Endothelial cell of hepatic sinusoid (primary cell): ENCODE data around the gene B3GAT1.

Experiments used
- in situ Hi-C: cut with HindIII; loops from 2 replicates; pipeline ENCODE4 v1.10.0; 2017; ENCODE audit warnings: low sequenced_read_pairs

B3GAT1 gene

GRCh38 chr11:134392953-134393615 is 19.0 kb downstream of the B3GAT1 start:
- in situ Hi-C loops: loop anchor here (5.0 kb wide), 1 partner anchor 106 kb away; no protein-coding TSS in a partner anchor

- in situ Hi-C loops: loop anchor here (5.0 kb wide), 1 partner anchor 104 kb away; no protein-coding TSS in a partner anchor
Measured at GRCh38 chr11:134391656-134392055, 20.4 kb downstream of the B3GAT1 start.

DNA sequence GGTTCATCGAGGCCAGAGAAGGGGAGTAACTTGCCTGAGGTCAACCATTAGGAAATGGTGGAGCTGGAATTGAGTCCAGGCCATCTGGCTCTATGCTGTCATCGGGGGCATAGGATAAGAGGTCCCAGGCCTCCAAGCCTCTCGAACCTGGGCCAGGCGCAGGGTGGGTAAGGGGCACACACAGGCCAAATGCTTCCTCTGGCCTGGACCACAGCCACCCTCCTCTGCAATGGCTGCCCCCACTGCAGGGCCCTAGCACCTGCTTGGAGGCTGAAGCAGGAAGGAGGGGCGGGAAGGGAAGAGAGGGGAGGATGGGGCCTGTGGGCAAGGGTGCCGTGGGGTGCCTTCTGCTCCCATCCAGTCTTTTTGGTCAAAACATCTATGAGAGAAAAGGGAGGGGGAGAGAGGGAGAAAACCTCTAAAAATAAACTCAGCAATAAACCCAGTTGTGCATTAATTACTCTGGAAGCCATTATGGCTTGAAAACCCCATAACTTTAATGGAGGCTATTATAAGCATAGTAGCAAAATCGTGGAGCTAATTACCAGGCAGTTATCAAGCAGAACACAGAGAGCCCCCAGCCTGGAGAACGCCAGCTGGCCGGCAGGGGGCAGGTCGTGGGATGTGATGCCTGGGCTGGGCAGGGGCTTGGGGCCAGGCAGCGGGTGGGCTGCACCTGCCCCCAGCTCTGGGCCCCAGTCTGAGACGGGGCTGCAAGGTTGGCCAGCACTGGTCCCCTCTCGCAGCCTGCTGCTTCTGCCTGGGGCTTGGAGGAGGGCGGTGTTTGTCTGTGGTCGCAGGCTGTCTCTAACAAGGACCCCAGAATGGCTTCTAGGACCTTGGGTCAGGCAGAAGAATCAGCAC is 21.1 kb downstream of the B3GAT1 start:
- in situ Hi-C loops: loop anchor here (5.0 kb wide), 1 partner anchor 104 kb away; no protein-coding TSS in a partner anchor

DNA sequence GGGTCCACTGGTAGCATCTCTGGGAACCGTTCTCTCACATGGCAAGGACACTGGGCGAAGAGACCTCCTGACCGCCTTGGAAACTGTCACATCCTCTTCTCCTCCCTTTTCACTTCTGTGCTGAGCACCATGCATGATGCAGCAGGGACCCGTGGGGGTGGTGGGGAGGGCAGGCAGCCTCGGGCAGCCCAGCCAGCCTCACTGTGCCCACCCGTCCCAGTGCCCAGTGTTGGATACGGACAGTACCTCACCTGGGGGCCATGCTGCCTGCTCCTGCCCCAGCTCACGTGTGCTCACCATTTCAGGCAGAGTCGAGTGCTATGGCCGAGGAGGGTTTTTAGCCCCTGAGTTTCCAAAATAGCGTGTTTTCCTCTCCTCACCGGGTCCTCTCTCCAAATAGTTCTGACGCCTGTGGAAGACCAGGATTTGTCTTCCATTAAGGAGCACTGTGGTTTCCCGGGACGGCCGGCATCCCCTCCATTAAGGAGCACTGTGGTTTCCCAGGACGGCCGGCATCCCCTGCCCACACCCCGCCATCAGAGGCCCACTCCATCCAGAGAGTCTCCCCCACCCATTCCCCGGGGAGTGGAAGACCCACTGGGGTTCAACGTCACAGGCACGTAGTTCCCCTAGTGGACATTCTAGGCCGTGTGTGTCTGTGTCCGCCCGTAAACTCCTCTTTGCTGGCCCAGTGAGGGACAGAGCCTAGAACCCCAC is 22.4 kb downstream of the B3GAT1 start:
- in situ Hi-C loops: loop anchor here (5.0 kb wide), 1 partner anchor 102 kb away; no protein-coding TSS in a partner anchor

DNA sequence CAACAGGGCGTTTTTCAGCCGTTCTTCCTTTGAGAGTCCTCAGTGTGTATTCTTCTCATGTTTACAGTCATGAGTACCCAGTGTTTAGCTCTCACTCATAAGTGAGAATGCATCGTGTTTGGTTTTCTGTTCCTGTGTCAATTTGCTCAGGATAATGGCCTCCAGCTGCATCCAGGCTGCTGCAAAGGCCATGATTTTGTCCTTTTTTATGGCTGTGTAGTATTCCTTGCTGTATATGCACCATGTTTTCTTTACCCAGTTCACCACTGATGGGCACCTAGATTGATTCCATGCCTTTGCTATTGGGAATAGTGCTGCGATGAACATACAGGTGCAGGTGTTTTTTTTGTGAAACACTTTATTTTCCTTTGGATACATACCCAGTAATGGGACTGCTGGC is 23.5 kb downstream of the B3GAT1 start:
- in situ Hi-C loops: no loop called here

DNA sequence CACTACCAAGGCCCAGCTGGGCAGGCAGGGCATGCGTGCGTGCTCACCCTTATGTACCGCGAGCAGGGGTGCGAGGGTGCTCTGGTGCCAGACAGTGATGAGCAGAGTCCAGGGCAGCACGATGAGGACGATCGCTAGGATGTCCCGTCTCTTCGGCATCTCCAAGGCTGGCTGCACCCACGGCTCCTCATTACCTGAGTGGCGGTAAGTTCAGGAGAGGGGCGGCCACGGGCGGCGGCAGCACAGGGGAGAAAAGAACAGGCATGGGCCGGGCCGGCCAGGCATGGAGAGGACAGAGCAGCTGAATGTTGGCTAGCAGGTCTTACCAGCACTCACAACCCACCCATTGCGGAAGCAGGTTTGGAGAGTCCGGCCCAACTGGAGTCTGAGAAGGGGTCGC is 24.5 kb downstream of the B3GAT1 start:
- in situ Hi-C loops: no loop called here

- in situ Hi-C loops: no loop called here
Measured at GRCh38 chr11:134386945-134387344, 25.1 kb downstream of the B3GAT1 start.

DNA sequence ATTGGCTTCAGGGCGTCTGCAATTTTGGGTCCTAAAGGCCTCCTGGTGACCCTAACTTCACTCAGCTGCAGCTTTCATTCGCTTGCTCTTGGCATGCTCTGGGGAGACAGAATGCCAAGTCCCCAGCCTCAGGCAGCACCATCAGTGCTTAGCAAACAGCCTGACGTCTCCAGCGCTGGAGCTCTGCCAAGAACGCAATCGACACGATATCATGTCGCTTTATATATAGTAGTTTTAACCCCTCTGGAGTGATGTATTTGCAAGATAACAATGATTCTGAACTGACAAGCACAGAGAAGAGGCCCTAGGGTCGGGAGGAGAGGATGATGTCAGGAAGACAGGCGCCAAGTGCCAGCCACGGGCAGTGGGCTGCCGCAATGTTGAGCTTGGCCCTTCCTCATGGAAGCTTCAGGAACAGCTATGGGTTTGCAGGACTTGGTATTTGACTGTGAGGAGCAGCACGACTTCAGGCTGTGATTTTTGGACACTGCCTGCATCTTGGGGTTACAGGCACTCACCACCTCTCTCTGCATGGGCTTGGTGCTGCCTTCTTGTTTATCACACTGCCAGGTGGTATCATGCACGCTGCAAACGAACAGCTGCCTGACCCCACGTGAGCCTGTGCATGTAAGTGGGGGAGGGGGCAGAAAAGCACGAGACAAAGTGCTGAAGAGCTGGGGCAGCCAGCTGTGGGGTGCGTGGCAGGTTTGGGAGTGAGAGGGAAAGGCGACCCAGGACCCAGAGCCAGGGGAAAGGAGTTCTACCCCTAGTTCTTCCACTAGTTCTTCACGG is 26.1 kb downstream of the B3GAT1 start:
- in situ Hi-C loops: no loop called here

DNA sequence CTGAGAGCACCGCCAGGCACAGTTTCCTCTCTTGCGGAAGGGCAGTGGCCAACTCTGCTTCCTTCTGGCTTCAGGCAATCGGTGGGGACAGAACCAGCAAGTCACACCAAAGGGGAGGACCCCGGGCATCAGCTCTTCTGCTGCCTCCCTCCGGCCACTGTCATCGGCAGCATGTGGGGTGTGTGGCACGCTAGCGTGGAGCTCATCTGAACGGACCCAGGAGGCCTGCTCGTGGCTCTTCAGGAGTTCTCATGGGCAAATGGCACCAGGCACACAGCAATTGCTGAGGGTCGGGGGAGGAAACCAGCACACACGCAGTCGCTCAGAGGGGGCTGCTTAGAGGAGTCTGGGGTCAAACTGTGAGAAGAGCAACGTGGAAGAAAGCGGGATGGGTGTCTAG is 26.9 kb downstream of the B3GAT1 start:
- in situ Hi-C loops: no loop called here

- in situ Hi-C loops: no loop called here
Measured at GRCh38 chr11:134384406-134384805, 27.6 kb downstream of the B3GAT1 start.

DNA sequence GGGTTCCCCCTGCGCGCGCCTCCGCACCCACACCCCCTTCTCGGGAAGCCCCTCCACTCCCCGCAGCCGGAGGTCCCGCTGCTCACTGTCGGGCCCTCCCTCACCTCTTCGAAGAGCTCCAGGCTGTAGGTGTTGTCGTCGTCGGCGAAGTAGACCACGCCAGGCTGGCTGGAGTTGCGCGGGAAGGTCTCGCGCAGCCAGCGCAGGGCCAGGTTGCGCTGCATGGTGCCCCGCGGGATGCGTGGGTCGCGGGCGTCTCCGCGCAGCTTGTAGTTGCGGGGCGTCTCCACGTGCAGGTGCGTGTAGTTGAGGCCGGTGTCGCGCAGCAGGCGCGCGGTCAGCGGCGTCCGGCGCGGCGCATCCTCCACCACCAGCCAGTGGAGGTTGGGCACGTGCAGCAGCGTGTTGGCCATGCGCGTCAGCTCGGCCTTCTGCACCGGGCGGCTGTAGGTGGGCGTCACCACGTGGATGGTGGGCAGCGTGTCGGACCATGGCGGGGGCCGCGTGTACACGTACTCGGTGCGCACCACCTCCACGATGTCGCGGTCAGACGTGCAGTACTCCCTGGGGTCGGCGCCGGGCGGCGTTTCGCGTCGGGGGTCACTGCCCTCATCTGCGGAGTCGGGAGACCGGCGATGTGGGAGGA is 28.3 kb downstream of the B3GAT1 start:
- in situ Hi-C loops: no loop called here

DNA sequence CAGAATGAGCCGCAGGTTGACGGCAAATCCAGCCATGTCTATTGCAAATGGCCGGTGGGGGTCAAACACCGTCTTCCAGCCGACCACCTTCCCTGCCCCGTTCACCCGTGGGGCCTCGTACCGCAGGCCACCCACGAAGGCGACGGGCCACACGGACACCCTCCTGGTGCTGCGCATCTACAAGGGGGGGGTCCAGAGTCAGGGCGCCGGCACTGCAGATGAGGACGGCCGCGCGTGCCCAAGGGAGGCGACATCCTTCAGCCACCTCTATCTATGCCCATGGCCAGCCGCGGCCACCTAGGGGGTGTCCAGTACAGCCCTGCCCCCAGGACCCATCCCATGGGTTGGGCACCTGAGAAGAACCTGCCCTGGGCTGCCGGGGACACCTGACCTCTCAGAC is 29.2 kb downstream of the B3GAT1 start:
- in situ Hi-C loops: no loop called here

DNA sequence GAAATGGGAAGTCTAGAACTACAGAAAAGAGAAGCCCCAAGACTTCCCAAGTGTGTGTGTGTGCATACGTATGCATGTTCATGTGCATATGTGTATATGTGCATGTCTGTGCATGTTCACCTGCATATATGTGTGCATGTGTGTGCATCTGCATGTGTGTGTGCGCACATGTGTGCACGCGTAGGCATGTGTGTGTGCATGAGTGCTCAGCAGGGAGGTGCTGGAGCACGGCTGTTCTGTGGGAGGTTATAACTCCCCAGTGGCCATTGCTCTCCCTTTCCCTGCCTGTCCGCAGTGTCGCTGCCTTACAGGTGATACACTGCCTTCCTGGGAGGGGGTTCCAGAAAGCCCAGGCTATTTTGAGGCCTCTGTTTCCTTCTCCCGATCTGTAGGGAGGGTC is 29.8 kb downstream of the B3GAT1 start:
- in situ Hi-C loops: no loop called here

GRCh38 chr11:134380785-134381184 is 31.3 kb downstream of the B3GAT1 start:
- in situ Hi-C loops: no loop called here

- in situ Hi-C loops: no loop called here
Measured at GRCh38 chr11:134380229-134380628, 31.8 kb downstream of the B3GAT1 start.

DNA sequence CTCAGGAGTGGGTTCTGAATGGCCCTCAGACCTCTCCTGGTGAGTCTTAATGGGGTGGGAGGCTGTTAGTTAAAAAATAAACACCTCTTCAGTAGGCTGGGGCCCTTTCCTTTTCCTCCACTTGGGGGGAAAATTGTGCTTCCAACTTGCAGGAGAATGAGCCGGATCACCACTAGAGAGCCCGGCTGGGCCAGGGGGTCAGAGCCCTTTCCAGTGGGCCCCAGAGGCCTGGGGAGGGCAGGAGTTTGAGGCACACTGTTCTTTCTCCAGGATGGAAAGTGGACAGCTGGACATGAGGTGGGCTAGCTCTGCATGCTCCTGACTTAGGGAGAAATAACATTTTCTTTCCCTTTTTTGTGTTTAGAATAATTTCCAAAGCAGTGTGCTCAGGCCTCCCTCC is 32.8 kb downstream of the B3GAT1 start:
- in situ Hi-C loops: no loop called here

DNA sequence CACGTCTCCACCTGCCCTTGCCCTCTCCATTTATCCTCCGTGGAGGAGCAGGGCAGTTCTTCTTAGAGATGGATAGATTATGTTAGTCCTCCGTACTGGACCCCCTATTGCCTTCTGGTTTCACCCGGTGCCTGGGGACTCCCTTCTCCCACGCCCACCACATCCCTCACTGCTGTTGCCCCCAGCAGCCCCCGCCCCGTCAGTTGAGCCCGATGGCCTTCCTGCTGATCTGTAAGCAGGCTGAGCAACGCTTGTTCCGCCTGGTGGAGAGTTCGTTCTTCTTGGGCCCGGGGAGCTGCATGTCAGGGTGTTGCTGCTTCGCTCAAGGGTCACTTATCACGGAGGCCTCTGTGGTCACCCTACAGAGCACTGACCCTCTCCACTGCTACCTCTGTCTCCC is 34.2 kb downstream of the B3GAT1 start:
- in situ Hi-C loops: no loop called here

DNA sequence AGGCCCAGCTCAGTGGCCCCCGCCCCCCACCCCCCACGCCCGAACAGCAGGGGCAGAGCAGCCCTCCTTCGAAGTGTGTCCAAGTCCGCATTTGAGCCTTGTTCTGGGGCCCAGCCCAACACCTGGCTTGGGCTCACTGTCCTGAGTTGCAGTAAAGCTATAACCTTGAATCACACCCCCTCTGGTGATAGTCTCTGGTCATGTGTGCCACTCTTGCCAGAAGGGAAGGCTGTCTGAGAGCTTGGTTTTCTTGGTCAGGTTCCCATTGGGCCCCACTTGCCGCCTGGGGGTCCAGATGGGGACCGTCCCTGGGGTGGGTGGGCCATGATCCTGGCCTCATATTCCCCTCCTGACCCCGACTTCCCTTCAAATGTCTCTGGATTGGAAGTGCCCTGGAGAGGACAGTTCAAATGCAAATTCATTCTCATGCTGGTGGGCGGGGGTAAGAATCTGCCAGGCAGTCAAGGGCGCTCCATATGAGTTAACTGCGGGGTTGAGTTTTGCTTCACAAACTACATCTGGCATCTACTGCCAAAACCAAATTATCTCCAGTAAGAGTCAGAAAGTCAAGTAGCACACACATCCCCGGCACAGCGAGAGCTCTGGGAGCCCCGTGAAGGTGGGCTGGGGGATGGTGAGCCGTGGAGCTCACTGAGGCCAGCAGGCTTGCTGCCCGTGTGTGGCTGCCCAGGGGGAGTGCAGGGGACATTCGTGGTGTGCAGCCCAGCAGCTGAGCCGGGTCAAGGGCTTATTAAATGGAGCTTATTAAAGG is 35.7 kb downstream of the B3GAT1 start:
- in situ Hi-C loops: no loop called here

DNA sequence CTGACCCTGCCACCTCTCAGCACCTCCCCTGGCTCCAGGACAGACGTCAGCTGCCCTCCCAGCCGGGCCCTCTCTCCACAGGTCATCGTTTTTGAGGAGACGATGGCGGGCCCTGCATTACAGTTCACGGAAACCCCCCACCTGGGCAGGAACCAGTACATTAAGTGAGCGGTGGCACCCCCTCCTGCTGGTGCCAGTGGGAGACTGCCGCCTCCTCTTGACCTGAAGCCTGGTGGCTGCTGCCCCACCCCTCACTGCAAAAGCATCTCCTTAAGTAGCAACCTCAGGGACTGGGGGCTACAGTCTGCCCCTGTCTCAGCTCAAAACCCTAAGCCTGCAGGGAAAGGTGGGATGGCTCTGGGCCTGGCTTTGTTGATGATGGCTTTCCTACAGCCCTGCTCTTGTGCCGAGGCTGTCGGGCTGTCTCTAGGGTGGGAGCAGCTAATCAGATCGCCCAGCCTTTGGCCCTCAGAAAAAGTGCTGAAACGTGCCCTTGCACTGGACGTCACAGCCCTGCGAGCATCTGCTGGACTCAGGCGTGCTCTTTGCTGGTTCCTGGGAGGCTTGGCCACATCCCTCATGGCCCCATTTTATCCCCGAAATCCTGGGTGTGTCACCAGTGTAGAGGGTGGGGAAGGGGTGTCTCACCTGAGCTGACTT is 37.0 kb downstream of the B3GAT1 start:
- in situ Hi-C loops: no loop called here
